ENCODE measurements around the gene KNG1. TPM values are rescaled to one million over a fixed set of nuclear protein-coding genes. Genes with fewer than 3 reads are reported as not detected.

Gene KNG1
- total and polyA plus RNA-seq, 9 donors: 0.23 to 0.52 (median 0.48) TPM; not detected in 6

DNA sequence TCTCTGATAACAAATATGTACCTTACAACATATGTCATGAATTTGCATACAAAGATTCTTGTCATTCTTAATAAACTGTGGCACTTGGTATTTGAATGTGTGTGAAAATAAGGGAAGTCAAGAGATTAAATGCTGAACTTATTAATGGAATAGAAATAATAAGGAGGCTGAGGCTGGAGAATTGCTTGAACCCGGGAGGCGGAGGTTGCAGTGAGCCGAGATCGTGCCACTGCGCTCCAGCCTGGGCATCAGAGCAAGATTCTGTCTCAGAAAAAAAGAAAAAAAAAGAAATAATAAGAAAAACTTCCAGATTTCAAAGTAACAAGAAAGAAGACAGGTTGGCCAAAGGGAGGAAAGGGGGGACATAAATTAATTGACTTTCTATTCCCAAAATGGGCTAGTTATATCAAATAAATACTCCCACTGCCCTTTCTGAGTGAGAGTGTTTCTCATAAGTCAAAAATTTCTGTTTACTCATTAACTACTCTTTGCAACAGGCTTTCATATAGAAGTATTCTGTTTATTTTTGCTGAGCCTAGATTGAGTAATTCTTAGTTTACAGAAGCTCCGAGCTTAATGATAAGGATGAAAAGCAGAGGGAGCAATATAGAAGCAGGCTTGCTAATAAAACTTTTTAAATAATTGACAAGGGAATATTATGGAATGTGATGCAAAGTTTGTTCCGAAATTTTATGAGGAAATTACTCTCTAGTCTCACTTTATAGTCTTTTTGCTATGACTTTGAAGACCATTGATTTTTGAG is 25.6 kb downstream of the KNG1 start:
- 69 to 76% (median 73%) methylated on average over 7 of the region's 7 CpGs for WGBS, 3 donors
- H3K36me3 ChIP-seq: no peaks in the 10 kb centered on the region
- no peaks in the 10 kb centered on the region for H3K4me1 ChIP-seq (ENCODE audit: insufficient read depth)
- no peaks in the 10 kb centered on the region for H3K9me3 ChIP-seq
- intact Hi-C loops (cut with DNase I): no loop called here
- DNase-seq: no peak
- no peak overlapping the region for H3K4me3 ChIP-seq
- no peaks in the 10 kb centered on the region for H3K27me3 ChIP-seq
- no peak overlapping the region for H3K27ac ChIP-seq
- TF ChIP-seq, protein P1, sequence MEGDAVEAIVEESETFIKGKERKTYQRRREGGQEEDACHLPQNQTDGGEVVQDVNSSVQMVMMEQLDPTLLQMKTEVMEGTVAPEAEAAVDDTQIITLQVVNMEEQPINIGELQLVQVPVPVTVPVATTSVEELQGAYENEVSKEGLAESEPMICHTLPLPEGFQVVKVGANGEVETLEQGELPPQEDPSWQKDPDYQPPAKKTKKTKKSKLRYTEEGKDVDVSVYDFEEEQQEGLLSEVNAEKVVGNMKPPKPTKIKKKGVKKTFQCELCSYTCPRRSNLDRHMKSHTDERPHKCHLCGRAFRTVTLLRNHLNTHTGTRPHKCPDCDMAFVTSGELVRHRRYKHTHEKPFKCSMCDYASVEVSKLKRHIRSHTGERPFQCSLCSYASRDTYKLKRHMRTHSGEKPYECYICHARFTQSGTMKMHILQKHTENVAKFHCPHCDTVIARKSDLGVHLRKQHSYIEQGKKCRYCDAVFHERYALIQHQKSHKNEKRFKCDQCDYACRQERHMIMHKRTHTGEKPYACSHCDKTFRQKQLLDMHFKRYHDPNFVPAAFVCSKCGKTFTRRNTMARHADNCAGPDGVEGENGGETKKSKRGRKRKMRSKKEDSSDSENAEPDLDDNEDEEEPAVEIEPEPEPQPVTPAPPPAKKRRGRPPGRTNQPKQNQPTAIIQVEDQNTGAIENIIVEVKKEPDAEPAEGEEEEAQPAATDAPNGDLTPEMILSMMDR (IDR thresholded peaks at IDR 0.05): no peak
- TF ChIP-seq EP300 (IDR thresholded peaks at IDR 0.05) (no peak), POLR2A (IDR thresholded peaks at IDR 0.05) (no peak)

DNA sequence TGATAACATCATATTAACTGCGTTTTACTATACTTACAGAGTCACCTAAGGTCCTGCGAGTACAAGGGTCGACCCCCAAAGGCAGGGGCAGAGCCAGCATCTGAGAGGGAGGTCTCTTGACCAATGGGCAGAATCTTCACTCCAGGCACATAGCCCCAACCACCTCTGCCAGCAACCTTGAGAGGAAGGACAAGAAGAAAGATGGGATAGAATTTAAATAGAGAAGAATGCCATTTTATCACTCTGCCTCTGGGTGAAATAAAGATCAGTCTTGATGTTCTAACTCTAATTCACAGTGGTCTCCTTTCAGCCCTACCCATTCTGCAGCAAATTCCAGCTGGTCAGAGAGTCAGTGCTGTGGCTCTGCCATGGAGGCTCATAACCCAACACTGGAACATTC is 26.5 kb downstream of the KNG1 start:
- intact Hi-C loops (cut with DNase I): no loop called here
- no peak for TF ChIP-seq EP300 (IDR thresholded peaks at IDR 0.05)
- Histone ChIP-seq H3K27me3 (no peaks in the 10 kb centered on the region), H3K4me1 (ENCODE audit: insufficient read depth) (no peaks in the 10 kb centered on the region), H3K4me3 (no peak overlapping the region), H3K36me3 (no peaks in the 10 kb centered on the region), H3K27ac (no peak overlapping the region), H3K9me3 (no peaks in the 10 kb centered on the region)
- no peak for DNase-seq
- 59 to 74% (median 69%) methylated on average over 3 of the region's 3 CpGs for WGBS, 3 donors

DNA sequence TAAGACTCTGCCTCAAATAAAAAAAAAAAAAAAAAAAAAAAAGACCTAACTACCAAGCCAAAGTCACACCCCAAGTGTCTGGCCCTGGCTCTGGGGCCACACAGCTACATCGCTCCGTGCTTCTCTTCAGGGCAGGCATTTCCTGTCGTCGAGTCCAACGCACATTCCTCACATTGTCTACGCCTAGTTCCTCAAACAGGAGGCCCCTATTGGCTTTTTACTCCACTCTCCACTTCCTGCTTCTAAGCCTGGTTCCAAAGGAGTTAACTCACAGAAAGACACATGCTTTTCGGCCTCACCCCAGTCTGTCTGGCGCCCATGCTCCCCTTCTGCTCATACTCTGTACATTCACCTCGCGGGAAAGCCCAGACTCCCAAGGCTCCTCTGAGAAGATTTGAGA is 28.8 kb downstream of the KNG1 start:
- no peak for DNase-seq
- intact Hi-C loops (cut with DNase I): no loop called here
- H3K27ac ChIP-seq: no peak overlapping the region
- no peaks in the 10 kb centered on the region for H3K9me3 ChIP-seq
- H3K4me1 ChIP-seq (ENCODE audit: insufficient read depth): no peaks in the 10 kb centered on the region
- H3K36me3 ChIP-seq: no peaks in the 10 kb centered on the region
- H3K27me3 ChIP-seq: no peaks in the 10 kb centered on the region
- H3K4me3 ChIP-seq: no peak overlapping the region
- TF ChIP-seq, protein P1 (IDR thresholded peaks at IDR 0.05): no peak
- TF ChIP-seq POLR2A (IDR thresholded peaks at IDR 0.05) (no peak), EP300 (IDR thresholded peaks at IDR 0.05) (no peak)
- 15 to 26% (median 17%) methylated on average over 10 of the region's 10 CpGs for WGBS, 3 donors

DNA sequence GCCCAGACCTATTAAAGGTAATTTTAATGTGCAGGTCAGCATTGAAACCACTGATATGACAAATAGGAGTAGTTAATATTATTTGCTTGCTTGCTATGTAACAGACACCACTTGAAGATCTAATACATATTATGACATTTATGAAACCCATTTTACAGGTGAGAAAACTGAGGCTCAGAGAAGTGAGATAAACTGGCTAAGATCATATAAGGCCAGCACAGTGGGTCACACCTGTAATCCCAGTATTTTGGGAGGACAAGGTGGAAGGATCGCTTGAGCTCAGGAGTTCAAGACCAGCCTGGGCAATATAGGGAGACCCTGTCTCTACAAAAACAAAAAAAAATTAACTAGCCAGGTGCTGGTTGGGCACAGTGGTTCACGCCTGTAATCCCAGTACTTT is 33.2 kb downstream of the KNG1 start:
- TF ChIP-seq EP300 (IDR thresholded peaks at IDR 0.05): no peak
- TF ChIP-seq, protein P1 (IDR thresholded peaks at IDR 0.05): no peak
- no peak for TF ChIP-seq POLR2A (IDR thresholded peaks at IDR 0.05)
- 93 to 96% (median 95%) methylated on average over 2 of the region's 2 CpGs for WGBS, 3 donors
- Histone ChIP-seq H3K27ac (no peak overlapping the region), H3K36me3 (no peaks in the 10 kb centered on the region), H3K9me3 (no peaks in the 10 kb centered on the region), H3K4me1 (ENCODE audit: insufficient read depth) (no peaks in the 10 kb centered on the region), H3K4me3 (no peak overlapping the region), H3K27me3 (no peaks in the 10 kb centered on the region)
- intact Hi-C loops (cut with DNase I): no loop called here
- no peak for DNase-seq

DNA sequence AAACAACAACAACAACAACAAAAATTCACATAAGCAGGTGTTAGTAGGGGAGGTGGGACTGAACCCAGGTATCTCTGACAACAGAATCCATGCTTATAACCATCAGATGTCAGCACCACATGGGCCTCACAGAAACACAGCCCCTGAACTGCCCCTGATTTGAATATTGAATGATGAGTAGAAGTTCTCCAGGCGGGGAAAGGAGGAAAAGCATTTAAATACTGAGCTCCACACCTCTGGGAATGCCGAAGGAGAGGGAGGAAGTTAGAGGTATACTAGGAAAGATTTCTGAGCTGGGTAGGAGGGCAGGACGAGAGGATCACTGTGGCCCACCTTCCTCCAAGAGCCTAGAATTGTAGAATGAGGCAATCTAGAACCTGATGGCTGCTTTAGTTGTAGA is 34.3 kb downstream of the KNG1 start:
- no peak overlapping the region for H3K4me3 ChIP-seq
- H3K9me3 ChIP-seq: no peaks in the 10 kb centered on the region
- TF ChIP-seq POLR2A (IDR thresholded peaks at IDR 0.05) (no peak), EP300 (IDR thresholded peaks at IDR 0.05) (no peak)
- no peaks in the 10 kb centered on the region for H3K27me3 ChIP-seq
- no peaks in the 10 kb centered on the region for H3K36me3 ChIP-seq
- no peak overlapping the region for H3K27ac ChIP-seq
- 40 to 60% (median 57%) methylated on average over 3 of the region's 3 CpGs for WGBS, 3 donors
- H3K4me1 ChIP-seq (ENCODE audit: insufficient read depth): no peaks in the 10 kb centered on the region
- intact Hi-C loops (cut with DNase I): no loop called here
- DNase-seq: no peak

All from ovary (tissue), 9 donors.